ENCODE results near the gene INPP5A. TPM values are rescaled to one million over a fixed set of nuclear protein-coding genes. Genes with fewer than 3 reads are reported as not detected.
"Not testable (repeated sequence)": the region's sequence is repeated elsewhere in the genome, so short reads cannot be mapped to it uniquely, and the experiment has no call there.

INPP5A gene
- total RNA-seq, 1 donor from 2014 or later = 108 TPM

- intact Hi-C loops (cut with micrococcal nuclease) = no loop called here
- DNase-seq = peak; percentile 12
- no peak for ATAC-seq
Observed at GRCh38 chr10:132697578-132698200, 160.1 kb downstream of the INPP5A start.

- intact Hi-C loops (cut with micrococcal nuclease) = no loop called here
- ATAC-seq = no peak
- DNase-seq = peak; percentile 13
Observed at GRCh38 chr10:132698211-132698751, 160.7 kb downstream of the INPP5A start.

- peak; percentile 17 for DNase-seq
- intact Hi-C loops (cut with micrococcal nuclease) = no loop called here
- no peak for ATAC-seq
Observed at GRCh38 chr10:132698761-132699391, 161.3 kb downstream of the INPP5A start.

- intact Hi-C loops (cut with micrococcal nuclease) = no loop called here
- DNase-seq = peak; percentile 20
- ATAC-seq = no peak
Observed at GRCh38 chr10:132699411-132700155, 162.0 kb downstream of the INPP5A start.

GRCh38 chr10:132700156-132701098 lies 162.8 kb downstream of the INPP5A start:
- intact Hi-C loops (cut with micrococcal nuclease) = no loop called here
- DNase-seq (peak; percentile 41), ATAC-seq (peak; percentile 37)

- DNase-seq (peak; percentile 19), ATAC-seq (no peak)
- intact Hi-C loops (cut with micrococcal nuclease) = no loop called here
Observed at GRCh38 chr10:132701099-132701845, 163.7 kb downstream of the INPP5A start.

- ATAC-seq (no peak), DNase-seq (peak; percentile 2)
- intact Hi-C loops (cut with micrococcal nuclease) = no loop called here
Observed at GRCh38 chr10:132701846-132702190, 164.2 kb downstream of the INPP5A start.

- ATAC-seq = no peak
- intact Hi-C loops (cut with micrococcal nuclease) = no loop called here
- peak; percentile 26 for DNase-seq
Observed at GRCh38 chr10:132702601-132703418, 165.2 kb downstream of the INPP5A start.

GRCh38 chr10:132703419-132704007 lies 165.9 kb downstream of the INPP5A start:
- ATAC-seq = no peak
- intact Hi-C loops (cut with micrococcal nuclease) = no loop called here
- peak; percentile 26 for DNase-seq

GRCh38 chr10:132704008-132704814 lies 166.6 kb downstream of the INPP5A start:
- DNase-seq (peak; percentile 14), ATAC-seq (no peak)
- intact Hi-C loops (cut with micrococcal nuclease) = no loop called here

- ATAC-seq; DNase-seq; intact Hi-C loops (cut with micrococcal nuclease): not testable (repeated sequence)
Observed at GRCh38 chr10:132704815-132705064, 167.2 kb downstream of the INPP5A start.

- ATAC-seq (peak; percentile 59), DNase-seq (peak; percentile 36)
- intact Hi-C loops (cut with micrococcal nuclease) = no loop called here
Observed at GRCh38 chr10:132705173-132705572, 167.6 kb downstream of the INPP5A start.

GRCh38 chr10:132705943-132706342 lies 168.4 kb downstream of the INPP5A start:
- intact Hi-C loops (cut with micrococcal nuclease) = no loop called here
- no peak for ATAC-seq
- DNase-seq = no peak

GRCh38 chr10:132706701-132707100 lies 169.1 kb downstream of the INPP5A start:
- peak; percentile 2 for DNase-seq
- ATAC-seq = no peak
- intact Hi-C loops (cut with micrococcal nuclease) = no loop called here

- DNase-seq (peak; percentile 25), ATAC-seq (no peak)
- intact Hi-C loops (cut with micrococcal nuclease) = no loop called here
Observed at GRCh38 chr10:132707121-132707775, 169.7 kb downstream of the INPP5A start.

- intact Hi-C loops (cut with micrococcal nuclease) = no loop called here
- ATAC-seq (no peak), DNase-seq (peak; percentile 17)
Observed at GRCh38 chr10:132707776-132708171, 170.2 kb downstream of the INPP5A start.
